ENCODE measurements around the gene COPE. TPM values are rescaled to one million over a fixed set of nuclear protein-coding genes. Genes with fewer than 3 reads are reported as not detected.
A peak's percentile ranks its signal among the peaks of the same experiment; 100 is the strongest.

The COPE gene
- polyA plus RNA-seq, 1 donor (not counting 4 experiments of a cell fraction or from before 2014, with no cell fraction given), result 109 TPM

GRCh38 chr19:18951721-18952281 lies 32.6 kb upstream of the COPE start:
- Histone ChIP-seq H2AFZ (ENCODE audit: control insufficient read depth, low read length) (no peak overlapping the region), H3K4me1 (ENCODE audit: control insufficient read depth, extremely low read depth, insufficient read depth, low read length) (peaks cover 28% of the 10 kb centered on the region), H3K79me2 (ENCODE audit: control insufficient read depth, insufficient read depth, low read length) (no peaks in the 10 kb centered on the region), H3K27ac (ENCODE audit: control insufficient read depth, insufficient read depth, low read length) (peak overlapping the region; percentile 65), H3K36me3 (ENCODE audit: control insufficient read depth in 2 of 2, extremely low read depth in 1 of 2, insufficient read depth in 2 of 2, low read length in 2 of 2) (peaks cover 1 to 4% of the 10 kb centered on the region in 2 experiments), H3K27me3 (ENCODE audit: control insufficient read depth, extremely low read depth, insufficient read depth, low read length) (no peaks in the 10 kb centered on the region), H3K4me3 (ENCODE audit: control insufficient read depth in 2 of 3, extremely low read depth in 1 of 3, insufficient read depth in 2 of 3, low read depth in 1 of 3, low read length in 3 of 3) (peak overlapping the region in 1 of 3 experiments; percentile 9), H4K20me1 (ENCODE audit: control insufficient read depth, extremely low read depth, insufficient read depth, low read length) (no peaks in the 10 kb centered on the region), H3K9ac (ENCODE audit: control insufficient read depth, extremely low read depth, insufficient read depth, low read length) (no peak overlapping the region), H3K9me3 (ENCODE audit: control insufficient read depth, low read depth, low read length) (no peaks in the 10 kb centered on the region), H3K9me1 (ENCODE audit: control insufficient read depth, extremely low read depth, insufficient read depth, low read length) (peaks cover 2% of the 10 kb centered on the region), H3K4me2 (ENCODE audit: control insufficient read depth, extremely low read depth, insufficient read depth, low read depth, low read length) (peak overlapping the region; percentile 4)
- FAIRE-seq, result peak; percentile 96
- dilution Hi-C loops (cut with MboI; ENCODE audit: extremely low pct_ligation_motif_present, low sequenced_read_pairs), result no loop called here
- peak; percentile 96 for DNase-seq (ENCODE audit: low read depth, low spot score)
- TF ChIP-seq CTCF (optimal IDR thresholded peaks at IDR 0.05 in 1 of 3, IDR thresholded peaks at IDR 0.05 in 1 of 3, conservative IDR thresholded peaks at IDR 0.05 in 1 of 3; ENCODE audit: extremely low read depth in 1 of 3, insufficient read depth in 2 of 3, low read length in 3 of 3), result no peak
- TF ChIP-seq EZH2 (IDR thresholded peaks at IDR 0.05; ENCODE audit: low read length), result no peak

- no peak for DNase-seq (ENCODE audit: low read depth, low spot score)
- Histone ChIP-seq H3K27ac (ENCODE audit: control insufficient read depth, insufficient read depth, low read length) (no peak overlapping the region), H3K79me2 (ENCODE audit: control insufficient read depth, insufficient read depth, low read length) (no peaks in the 10 kb centered on the region), H2AFZ (ENCODE audit: control insufficient read depth, low read length) (no peak overlapping the region), H3K4me3 (ENCODE audit: control insufficient read depth in 2 of 3, extremely low read depth in 1 of 3, insufficient read depth in 2 of 3, low read depth in 1 of 3, low read length in 3 of 3) (no peak overlapping the region), H3K4me2 (ENCODE audit: control insufficient read depth, extremely low read depth, insufficient read depth, low read depth, low read length) (no peak overlapping the region), H3K36me3 (ENCODE audit: control insufficient read depth in 2 of 2, extremely low read depth in 1 of 2, insufficient read depth in 2 of 2, low read length in 2 of 2) (peaks cover 4% of the 10 kb centered on the region in 2 experiments), H3K9me3 (ENCODE audit: control insufficient read depth, low read depth, low read length) (no peaks in the 10 kb centered on the region), H3K9ac (ENCODE audit: control insufficient read depth, extremely low read depth, insufficient read depth, low read length) (no peak overlapping the region), H4K20me1 (ENCODE audit: control insufficient read depth, extremely low read depth, insufficient read depth, low read length) (no peaks in the 10 kb centered on the region), H3K9me1 (ENCODE audit: control insufficient read depth, extremely low read depth, insufficient read depth, low read length) (peaks cover 2% of the 10 kb centered on the region), H3K27me3 (ENCODE audit: control insufficient read depth, extremely low read depth, insufficient read depth, low read length) (no peaks in the 10 kb centered on the region), H3K4me1 (ENCODE audit: control insufficient read depth, extremely low read depth, insufficient read depth, low read length) (peaks cover 28% of the 10 kb centered on the region)
- dilution Hi-C loops (cut with MboI; ENCODE audit: extremely low pct_ligation_motif_present, low sequenced_read_pairs), result no loop called here
- no peak for TF ChIP-seq CTCF (optimal IDR thresholded peaks at IDR 0.05 in 1 of 3, IDR thresholded peaks at IDR 0.05 in 1 of 3, conservative IDR thresholded peaks at IDR 0.05 in 1 of 3; ENCODE audit: extremely low read depth in 1 of 3, insufficient read depth in 2 of 3, low read length in 3 of 3)
- no peak for TF ChIP-seq EZH2 (IDR thresholded peaks at IDR 0.05; ENCODE audit: low read length)
- no peak for FAIRE-seq
These were observed 30.7 kb upstream of the COPE start for GRCh38 chr19:18949858-18950257.
